H1 (cell line): ENCODE results near the gene TSEN54. TPM values are rescaled to one million over a fixed set of nuclear protein-coding genes. Genes with fewer than 3 reads are reported as not detected.

Experiments
- CTCF ChIA-PET: fragments of 300-600 bp; sonication (Branson Sonifier 250); formaldehyde crosslinking; loops from one replicate; lab custom pipeline; 2021; ENCODE audit not compliant: partially characterized antibody; lab: Charles Lee
- POLR2A ChIA-PET: fragments of 300-600 bp; sonication (Branson Sonifier 250); formaldehyde crosslinking; loops from one replicate; lab custom pipeline; 2021; ENCODE audit warnings: inconsistent platforms; ENCODE audit not compliant: partially characterized antibody; lab: Charles Lee
- DNase-seq, 2 experiments: peaks; one replicate each; pipeline versions ENCODE4 v3.0.0 to v3.0.0-alpha.2; 2010 to 2022; ENCODE audit warnings: low spot score in 2 of 2, low read depth in 1 of 2, mixed read lengths in 1 of 2
- FAIRE-seq: peaks from 2 replicates; lab custom pipeline; 2011; peaks lifted over from hg19 to GRCh38; lab: Jason Lieb, UNC
- H2AFZ ChIP-seq: 2 replicates; pipeline ENCODE4 v1.8.1; 2012; ENCODE audit warnings: low read length, inconsistent platforms
- H2AK5ac ChIP-seq: 2 replicates; pipeline ENCODE4 v1.6.1; 2013; ENCODE audit warnings: low read depth, low read length
- H2BK120ac ChIP-seq: replicated peaks from 2 replicates; pipeline ENCODE3; 2013; ENCODE audit warnings: low read depth, low read length, inconsistent platforms
- H2BK12ac ChIP-seq: 2 replicates; pipeline ENCODE4 v1.6.1; 2013; ENCODE audit warnings: low read depth, low read length
- H2BK15ac ChIP-seq: 2 replicates; pipeline ENCODE4 v1.6.1; 2013; ENCODE audit warnings: low read length
- H2BK20ac ChIP-seq: 2 replicates; pipeline ENCODE4 v1.6.1; 2013; ENCODE audit warnings: low read length
- H2BK5ac ChIP-seq: 2 replicates; pipeline ENCODE4 v1.6.1; 2013; ENCODE audit warnings: low read depth, low read length
- H3K14ac ChIP-seq: 2 replicates; pipeline ENCODE4 v1.6.1; 2013; ENCODE audit warnings: inconsistent platforms; ENCODE audit not compliant: insufficient read length
- H3K18ac ChIP-seq: 2 replicates; pipeline ENCODE4 v1.6.1; 2013; ENCODE audit warnings: low read length; ENCODE audit errors: extremely low read depth
- H3K23ac ChIP-seq: 2 replicates; pipeline ENCODE4 v1.6.1; 2013; ENCODE audit warnings: inconsistent platforms; ENCODE audit not compliant: insufficient read length
- H3K23me2 ChIP-seq: 2 replicates; pipeline ENCODE4 v1.6.1; 2013; ENCODE audit warnings: low read depth, low read length
- H3K27ac ChIP-seq: 2 replicates; pipeline ENCODE4 v1.6.1; 2011; ENCODE audit warnings: low read depth, low read length, inconsistent platforms
- H3K27me3 ChIP-seq, 4 experiments: replicated peaks in 1 of 4; 1 replicate in 1 of 4; 2 replicates in 3 of 4; pipeline versions ENCODE4 v1.6.1 to v1.8.1; 2011 to 2013; ENCODE audit warnings: low read length in 3 of 4, mild to moderate bottlenecking in 3 of 4, inconsistent platforms in 2 of 4, mixed read lengths in 2 of 4, moderate library complexity in 1 of 4; ENCODE audit not compliant: control insufficient read depth in 3 of 4, insufficient read depth in 3 of 4; ENCODE audit errors: extremely low read depth in 1 of 4
- H3K36me3 ChIP-seq, 4 experiments: 2 replicates each; pipeline versions ENCODE4 v1.6.1 to v1.8.1; 2011 to 2013; ENCODE audit warnings: mild to moderate bottlenecking in 4 of 4, low read length in 3 of 4, moderate library complexity in 2 of 4, control low read depth in 1 of 4, inconsistent platforms in 1 of 4; ENCODE audit not compliant: insufficient read depth in 4 of 4, control insufficient read depth in 2 of 4
- H3K4ac ChIP-seq: replicated peaks from 2 replicates; pipeline ENCODE3; 2013; ENCODE audit warnings: low read length, low read depth, mixed read lengths, inconsistent platforms; ENCODE audit not compliant: insufficient read length
- H3K4me1 ChIP-seq, 4 experiments: replicated peaks in 1 of 4; 1 replicate in 1 of 4; 2 replicates in 3 of 4; pipeline versions ENCODE4 v1.6.1 to v1.8.1; 2011 to 2013; ENCODE audit warnings: low read length in 3 of 4, inconsistent platforms in 2 of 4, mixed read lengths in 1 of 4; ENCODE audit not compliant: insufficient read depth in 4 of 4, control insufficient read depth in 3 of 4
- H3K4me2 ChIP-seq, 2 experiments: 2 replicates each; pipeline versions ENCODE4 v1.6.1 to v1.8.1; 2011 to 2013; ENCODE audit warnings: low read depth in 2 of 2, low read length in 2 of 2, control low read depth in 1 of 2, inconsistent platforms in 1 of 2, mild to moderate bottlenecking in 1 of 2; ENCODE audit not compliant: insufficient read depth in 1 of 2
- H3K4me3 ChIP-seq, 4 experiments: fragments of 200-600, 300-600 bp in 1 of 4; sonication (generic), shearing (Covaris generic), sonication (Bioruptor Twin) in 1 of 4; 2 replicates each; pipeline versions ENCODE4 v1.5.1 to v1.8.1; 2011 to 2016; ENCODE audit warnings: low read length in 4 of 4, low read depth in 3 of 4, control low read depth in 2 of 4, inconsistent platforms in 2 of 4, mild to moderate bottlenecking in 2 of 4, mixed read lengths in 1 of 4, moderate library complexity in 1 of 4; ENCODE audit not compliant: insufficient read depth in 2 of 4; ENCODE audit errors: extremely low read depth in 1 of 4
- H3K56ac ChIP-seq: replicated peaks from 2 replicates; pipeline ENCODE3; 2013; ENCODE audit warnings: low read depth, mild to moderate bottlenecking, mixed read lengths, low read length, inconsistent platforms; ENCODE audit not compliant: insufficient read length
- H3K79me1 ChIP-seq: 2 replicates; pipeline ENCODE4 v1.6.1; 2013; ENCODE audit warnings: low read depth, low read length, control low read depth
- H3K79me2 ChIP-seq, 2 experiments: 2 replicates each; pipeline versions ENCODE4 v1.6.1 to v1.8.1; 2012 to 2013; ENCODE audit warnings: low read length in 2 of 2, mild to moderate bottlenecking in 2 of 2, inconsistent platforms in 1 of 2; ENCODE audit not compliant: insufficient read depth in 2 of 2, control insufficient read depth in 1 of 2
- H3K9ac ChIP-seq, 4 experiments: replicated peaks in 1 of 4; 1 replicate in 1 of 4; 2 replicates in 3 of 4; pipeline versions ENCODE4 v1.6.1 to v1.8.1; 2011 to 2013; ENCODE audit warnings: low read depth in 3 of 4, low read length in 3 of 4, control low read depth in 2 of 4, mild to moderate bottlenecking in 2 of 4, moderate library complexity in 2 of 4, inconsistent platforms in 1 of 4; ENCODE audit errors: extremely low read depth in 1 of 4
- H3K9me3 ChIP-seq, 2 experiments: 2 replicates each; pipeline versions ENCODE4 v1.6.1 to v1.8.1; 2012 to 2013; ENCODE audit warnings: mild to moderate bottlenecking in 2 of 2, moderate library complexity in 2 of 2, control low read depth in 1 of 2, inconsistent platforms in 1 of 2, low read depth in 1 of 2, low read length in 1 of 2, mixed read lengths in 1 of 2; ENCODE audit not compliant: insufficient read depth in 2 of 2
- H4K20me1 ChIP-seq, 2 experiments: replicated peaks in 1 of 2; 2 replicates each; pipeline versions ENCODE3 to v1.8.1; 2011 to 2013; ENCODE audit warnings: inconsistent platforms in 2 of 2, low read length in 2 of 2, mild to moderate bottlenecking in 1 of 2; ENCODE audit not compliant: insufficient read depth in 2 of 2, control insufficient read depth in 1 of 2
- H4K5ac ChIP-seq: 2 replicates; pipeline ENCODE4 v1.6.1; 2013; ENCODE audit warnings: low read length, low read depth, mixed read lengths, inconsistent platforms; ENCODE audit not compliant: insufficient read length
- H4K8ac ChIP-seq: 2 replicates; pipeline ENCODE4 v1.8.0; 2013; ENCODE audit warnings: mild to moderate bottlenecking, moderate library complexity, low read length, inconsistent platforms; ENCODE audit not compliant: insufficient read depth; ENCODE audit errors: extremely low read depth
- H4K91ac ChIP-seq: replicated peaks from 2 replicates; pipeline ENCODE3; 2013; ENCODE audit warnings: low read length, mixed read lengths, inconsistent platforms; ENCODE audit not compliant: insufficient read length
- CHD1 ChIP-seq: IDR thresholded peaks from 2 replicates; pipeline ENCODE4 v1.6.1; 2012; ENCODE audit warnings: low read depth, low read length, improper control_type of control experiment
- GTF2F1 ChIP-seq: IDR thresholded peaks from 2 replicates; pipeline ENCODE4 v1.6.1; 2012; ENCODE audit warnings: low read depth, low read length, improper control_type of control experiment, borderline replicate concordance
- HDAC2 ChIP-seq, 2 experiments: fragments of 300-600 bp in 1 of 2; sonication (generic) in 1 of 2; IDR thresholded peaks; 2 replicates each; pipeline ENCODE4 v1.6.1; 2011 to 2012; ENCODE audit warnings: low read depth in 2 of 2, low read length in 2 of 2, mild to moderate bottlenecking in 2 of 2, moderate library complexity in 2 of 2, borderline replicate concordance in 1 of 2, inconsistent platforms in 1 of 2
- JUN ChIP-seq: IDR thresholded peaks from 2 replicates; pipeline ENCODE4 v1.6.1; 2011; ENCODE audit warnings: low read depth, mild to moderate bottlenecking, improper control_type of control experiment, low read length
- KDM4A ChIP-seq: IDR thresholded peaks from one replicate; pipeline ENCODE4 v1.7.1; 2012; ENCODE audit warnings: low read depth, mild to moderate bottlenecking, moderate library complexity, low read length, inconsistent platforms; ENCODE audit not compliant: severe bottlenecking
- MAX ChIP-seq: IDR thresholded peaks from 2 replicates; pipeline ENCODE4 v1.6.1; 2012; ENCODE audit warnings: inconsistent platforms
- NRF1 ChIP-seq: IDR thresholded peaks from 2 replicates; pipeline ENCODE4 v1.6.1; 2011; ENCODE audit warnings: mild to moderate bottlenecking, low read depth, low read length, improper control_type of control experiment
- PHF8 ChIP-seq: fragments of 200-600 bp; sonication (generic); conservative IDR thresholded peaks from 2 replicates; pipeline ENCODE4 v1.7.1; 2012; ENCODE audit warnings: low read depth, mild to moderate bottlenecking, inconsistent platforms, low read length, moderate library complexity
- SIN3A ChIP-seq, 2 experiments: IDR thresholded peaks in 1 of 2; conservative IDR thresholded peaks in 1 of 2; 2 replicates each; pipeline ENCODE4 v1.6.1; 2011 to 2012; ENCODE audit warnings: low read length in 2 of 2, improper control_type of control experiment in 1 of 2, low read depth in 1 of 2, mild to moderate bottlenecking in 1 of 2
- WGBS, 2 experiments: shearing (Covaris generic) in 1 of 2; methylation state at CpG; one replicate each; pipeline versions ENCODE4 v1.1.6 to v1.1.7; 2013 to 2015; ENCODE audit warnings: low lambda C conversion rate in 2 of 2, mixed read lengths in 2 of 2, inconsistent platforms in 1 of 2, low coverage in 1 of 2, missing lambda C conversion rate in 1 of 2; ENCODE audit not compliant: insufficient replicate concordance in 2 of 2, insufficient coverage in 1 of 2, insufficient read length in 1 of 2; ENCODE audit errors: extremely low coverage in 1 of 2, missing lambda C conversion rate in 1 of 2; 5-methylcytosine and 5-hydroxymethylcytosine counted together
- polyA plus RNA-seq, 7 experiments: library from polyadenylated mRNA; depleted of rRNA in 3 of 7; stranded (reverse) in 5 of 7; unstranded in 2 of 7; fragments of >200 nt in 5 of 7; fragments of 200-250 nt in 2 of 7; gene quantifications; 1 replicate in 5 of 7; 2 replicates in 1 of 7; 4 replicates in 1 of 7; pipeline versions ENCODE4 v1.2.1 to v1.2.3, GENCODE V29; 2011 to 2013; ENCODE audit warnings: missing spikeins in 2 of 7, mixed read lengths in 2 of 7
- total RNA-seq: library from RNA; stranded (reverse); fragmentation: NEBNext Ultra II Directional; extraction: Animal tissue kit (Norgen Biotek cat#: 25700); gene quantifications from 2 replicates; pipeline ENCODE4 v1.2.1, GENCODE V29; 2021

TSEN54 gene
- total and polyA plus RNA-seq, 2 of the 8 experiments (the other 6 are each of a cell fraction or from before 2014, with no cell fraction given) = 43.6 to 60.3 TPM

- Histone ChIP-seq H2BK12ac (no peak overlapping the region), H4K91ac (peak overlapping the region; percentile 52), H3K14ac (no peak overlapping the region), H2BK5ac (no peak overlapping the region), H3K18ac (no peak overlapping the region), H3K9me3 (no peaks in the 10 kb centered on the region), H2AFZ (no peak overlapping the region), H3K27me3 (no peaks in the 10 kb centered on the region; a peak in 1 of 7 replicates), H2BK20ac (no peak overlapping the region), H3K4me3 (peak overlapping the region; percentile 53 to 93 (median 63)), H3K79me2 (peaks cover 0 to 7% of the 10 kb centered on the region in 2 experiments; a peak in 1 of 4 replicates), H4K5ac (peak overlapping the region; percentile 64), H3K4ac (no peak overlapping the region), H3K4me1 (peaks cover 0 to 14% (median 6%) of the 10 kb centered on the region in 4 experiments; a peak in 6 of 7 replicates), H4K20me1 (peaks cover 3 to 18% of the 10 kb centered on the region in 2 experiments), H4K8ac (no peak overlapping the region; the same call in 1 of the 2 replicates), H3K27ac (no peak overlapping the region), H3K23ac (no peak overlapping the region), H2BK120ac (no peak overlapping the region), H3K36me3 (peaks cover 0 to 22% (median 4%) of the 10 kb centered on the region in 4 experiments; a peak in 5 of 8 replicates)
- FAIRE-seq = no peak
- ChIA-PET POLR2A (interaction anchor here (0.8 to 2.9 kb wide), 10 partner anchors 9 to 75 kb away, joined by 3 to 23 read pairs (median 4); partner anchors contain the start of gene TSEN54), CTCF (interaction anchor here (0.6 to 3.4 kb wide), 14 partner anchors 8 to 1760 kb away, joined by 3 to 16 read pairs (median 4); partner anchors contain the start of gene TSEN54)
- DNase-seq = peak in 1 of 2 experiments; percentile 66
- TF ChIP-seq GTF2F1 = no peak
- TF ChIP-seq NRF1 = no peak
- peak in 1 of 2 experiments; percentile 80; a peak in 1 of 4 replicates for TF ChIP-seq HDAC2 (IDR thresholded peaks at IDR 0.05; ENCODE audit: borderline replicate concordance in 1 of 2, low read depth in 2 of 2, low read length in 2 of 2)
- TF ChIP-seq PHF8 = peak; percentile 14
- TF ChIP-seq SIN3A (conservative IDR thresholded peaks at IDR 0.05 in 1 of 2, IDR thresholded peaks at IDR 0.05 in 1 of 2; ENCODE audit: low read depth in 1 of 2, low read length in 2 of 2) = peak in 1 of 2 experiments; percentile 55; a peak in 1 of 4 replicates
- TF ChIP-seq JUN = no peak
- no peak for TF ChIP-seq CHD1
- peak; percentile 82 for TF ChIP-seq KDM4A
- TF ChIP-seq MAX = peak; percentile 49; the same call in 1 of the 2 replicates
- TF ChIP-seq, all 59 proteins: peak for 5
- Histone ChIP-seq H3K9ac (peak overlapping the region in 2 of 4 experiments; percentile 29 to 55; a peak in 3 of 7 replicates), H3K23me2 (peaks cover 11% of the 10 kb centered on the region; the same call in 1 of the 2 replicates), H2AK5ac (no peak overlapping the region), H3K56ac (peak overlapping the region; percentile 39), H3K4me2 (peak overlapping the region; percentile 75 to 91), H2BK15ac (no peak overlapping the region), H3K79me1 (peaks cover 2% of the 10 kb centered on the region; the same call in 1 of the 2 replicates)
- WGBS, 2 experiments = 7% methylated on average over 12 of the region's 60 CpGs; no CpG with 5 or more reads in 1 of the 2 experiments
Measured at GRCh38 chr17:75525806-75526554, 9.7 kb downstream of the TSEN54 start.
